ENCODE data around the gene KCNIP4.

- TF ChIP-seq, protein P1, sequence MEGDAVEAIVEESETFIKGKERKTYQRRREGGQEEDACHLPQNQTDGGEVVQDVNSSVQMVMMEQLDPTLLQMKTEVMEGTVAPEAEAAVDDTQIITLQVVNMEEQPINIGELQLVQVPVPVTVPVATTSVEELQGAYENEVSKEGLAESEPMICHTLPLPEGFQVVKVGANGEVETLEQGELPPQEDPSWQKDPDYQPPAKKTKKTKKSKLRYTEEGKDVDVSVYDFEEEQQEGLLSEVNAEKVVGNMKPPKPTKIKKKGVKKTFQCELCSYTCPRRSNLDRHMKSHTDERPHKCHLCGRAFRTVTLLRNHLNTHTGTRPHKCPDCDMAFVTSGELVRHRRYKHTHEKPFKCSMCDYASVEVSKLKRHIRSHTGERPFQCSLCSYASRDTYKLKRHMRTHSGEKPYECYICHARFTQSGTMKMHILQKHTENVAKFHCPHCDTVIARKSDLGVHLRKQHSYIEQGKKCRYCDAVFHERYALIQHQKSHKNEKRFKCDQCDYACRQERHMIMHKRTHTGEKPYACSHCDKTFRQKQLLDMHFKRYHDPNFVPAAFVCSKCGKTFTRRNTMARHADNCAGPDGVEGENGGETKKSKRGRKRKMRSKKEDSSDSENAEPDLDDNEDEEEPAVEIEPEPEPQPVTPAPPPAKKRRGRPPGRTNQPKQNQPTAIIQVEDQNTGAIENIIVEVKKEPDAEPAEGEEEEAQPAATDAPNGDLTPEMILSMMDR (IDR thresholded peaks at IDR 0.05; ENCODE audit: extremely low read depth in 1 of 2, insufficient read depth in 1 of 2, low read depth in 1 of 2, low read length in 2 of 2) = no peak
- TF ChIP-seq EZH2 (IDR thresholded peaks at IDR 0.05; ENCODE audit: borderline replicate concordance, low read depth, low read length, severe bottlenecking) (no peak), POLR2A (IDR thresholded peaks at IDR 0.05; ENCODE audit: low read depth, low read length) (no peak)
These were observed 494.4 kb downstream of the KCNIP4 start for GRCh38 chr4:21454201-21454600.

Data from endothelial cell of umbilical vein (primary cell).